GM12874 (cell line): ENCODE measurements around the gene UBALD1.

Experiments used
- TF ChIP-seq, protein P1 (sequence below): IDR thresholded peaks from 2 replicates; pipeline ENCODE4 v1.5.1; 2011; ENCODE audit warnings: low read depth, mild to moderate bottlenecking, control low read depth, low read length, moderate library complexity; ENCODE audit not compliant: insufficient read depth

UBALD1 gene

GRCh38 chr16:4641306-4641687 is 26.6 kb upstream of the UBALD1 start:
- TF ChIP-seq, protein P1, sequence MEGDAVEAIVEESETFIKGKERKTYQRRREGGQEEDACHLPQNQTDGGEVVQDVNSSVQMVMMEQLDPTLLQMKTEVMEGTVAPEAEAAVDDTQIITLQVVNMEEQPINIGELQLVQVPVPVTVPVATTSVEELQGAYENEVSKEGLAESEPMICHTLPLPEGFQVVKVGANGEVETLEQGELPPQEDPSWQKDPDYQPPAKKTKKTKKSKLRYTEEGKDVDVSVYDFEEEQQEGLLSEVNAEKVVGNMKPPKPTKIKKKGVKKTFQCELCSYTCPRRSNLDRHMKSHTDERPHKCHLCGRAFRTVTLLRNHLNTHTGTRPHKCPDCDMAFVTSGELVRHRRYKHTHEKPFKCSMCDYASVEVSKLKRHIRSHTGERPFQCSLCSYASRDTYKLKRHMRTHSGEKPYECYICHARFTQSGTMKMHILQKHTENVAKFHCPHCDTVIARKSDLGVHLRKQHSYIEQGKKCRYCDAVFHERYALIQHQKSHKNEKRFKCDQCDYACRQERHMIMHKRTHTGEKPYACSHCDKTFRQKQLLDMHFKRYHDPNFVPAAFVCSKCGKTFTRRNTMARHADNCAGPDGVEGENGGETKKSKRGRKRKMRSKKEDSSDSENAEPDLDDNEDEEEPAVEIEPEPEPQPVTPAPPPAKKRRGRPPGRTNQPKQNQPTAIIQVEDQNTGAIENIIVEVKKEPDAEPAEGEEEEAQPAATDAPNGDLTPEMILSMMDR: no peak

DNA sequence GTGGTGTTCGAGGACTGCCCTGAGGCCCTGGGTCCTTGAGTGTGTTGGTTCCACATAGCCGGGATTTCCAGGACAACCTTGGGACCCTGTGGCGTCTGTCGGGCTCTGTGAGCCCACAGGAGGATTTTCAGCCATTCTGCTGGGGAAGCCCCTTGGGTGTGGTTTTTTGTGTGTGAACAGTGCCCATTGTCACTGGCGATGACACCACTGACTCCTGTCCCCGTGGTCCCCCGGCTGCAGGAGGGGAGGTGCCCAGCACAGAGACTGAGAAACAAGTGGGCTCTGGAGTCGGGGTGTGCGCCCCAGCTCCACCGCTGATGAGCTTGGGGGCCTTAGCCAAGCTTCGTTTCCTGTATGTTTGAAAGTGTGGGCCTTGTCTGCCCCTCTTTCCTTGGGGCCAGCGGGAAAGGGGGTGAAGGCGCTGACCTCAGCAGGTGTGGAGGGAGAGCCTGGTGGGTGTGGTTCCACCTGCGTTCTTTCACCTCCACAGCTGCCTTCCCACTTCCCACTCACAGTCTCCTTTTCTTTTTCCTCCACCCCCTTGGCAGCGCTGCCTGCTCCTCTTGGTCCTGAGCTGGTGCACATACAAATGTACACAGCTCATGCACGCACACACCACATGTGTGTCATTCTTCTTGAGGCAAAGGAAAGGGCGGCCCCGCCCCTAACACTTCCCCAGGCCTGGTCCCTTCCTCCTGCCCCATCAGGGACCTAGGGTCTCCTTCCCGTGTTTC is 26.1 kb upstream of the UBALD1 start:
- TF ChIP-seq, protein P1: no peak

DNA sequence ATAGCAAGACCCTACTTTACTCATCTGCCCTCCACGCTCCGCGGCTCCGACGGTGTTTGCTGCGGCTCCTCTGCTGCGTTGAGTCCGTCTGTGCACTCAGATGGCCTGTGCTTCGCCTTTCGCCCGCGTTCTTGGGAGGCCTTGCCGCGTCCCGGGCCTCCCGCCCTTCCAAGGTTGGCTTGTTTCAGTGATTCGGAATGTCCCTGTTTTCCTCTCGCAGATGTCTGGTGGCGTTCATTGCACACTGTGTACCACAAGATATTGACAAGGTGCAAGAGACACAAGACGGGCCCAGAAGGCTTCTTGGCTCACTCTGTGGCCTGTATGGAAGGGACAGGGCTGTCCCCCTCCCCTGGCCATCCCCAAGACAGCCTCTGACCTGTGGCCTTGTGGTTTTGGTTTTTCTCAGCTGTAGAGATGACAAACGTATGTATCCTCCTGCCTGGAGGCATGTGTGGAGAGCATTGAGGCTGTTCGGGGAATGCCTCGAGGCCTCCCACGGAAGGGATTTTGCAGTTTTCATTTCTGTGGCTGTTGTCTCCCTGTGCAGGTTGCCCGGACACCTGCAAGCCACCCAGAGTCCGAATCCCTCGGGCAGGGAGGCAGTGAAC is 25.3 kb upstream of the UBALD1 start:
- TF ChIP-seq, protein P1: no peak

- TF ChIP-seq, protein P1: no peak
Measured at GRCh38 chr16:4637501-4638166, 22.9 kb upstream of the UBALD1 start.

- TF ChIP-seq, protein P1: no peak
Measured at GRCh38 chr16:4636196-4636595, 21.5 kb upstream of the UBALD1 start.

GRCh38 chr16:4634768-4635167 is 20.1 kb upstream of the UBALD1 start:
- TF ChIP-seq, protein P1: no peak

- TF ChIP-seq, protein P1: no peak
Measured at GRCh38 chr16:4633910-4634635, 19.4 kb upstream of the UBALD1 start.
